HG02938 (cell line): ENCODE data around the gene BMPR1B.

Experiments used
- ATAC-seq: cut with Tn5 transposase; IDR thresholded peaks from one replicate; pipeline ENCODE4 v1.9.1; 2021; ENCODE audit warnings: mild to moderate bottlenecking, moderate library complexity; ENCODE audit not compliant: unreplicated experiment

BMPR1B gene

DNA sequence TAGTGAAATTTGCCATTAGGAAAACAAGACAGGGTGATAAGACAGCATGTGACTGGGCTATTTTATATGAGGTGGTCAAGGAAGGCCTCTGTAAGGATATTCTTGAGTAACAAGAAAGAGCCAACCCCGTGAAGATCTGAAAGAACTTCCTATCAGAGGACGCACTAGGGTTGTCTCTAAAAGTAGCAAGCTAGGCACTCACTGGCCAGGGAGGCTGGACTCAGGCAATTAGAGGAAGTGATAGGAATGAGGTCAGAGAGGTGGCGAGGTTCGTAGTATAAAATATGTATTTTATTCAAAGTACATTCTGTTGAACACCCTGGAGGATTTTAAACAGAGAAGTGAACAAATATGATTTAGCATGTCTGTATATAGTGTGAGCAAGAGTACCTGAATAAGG lies 4.6 kb downstream of the BMPR1B start:
- no peak for ATAC-seq

DNA sequence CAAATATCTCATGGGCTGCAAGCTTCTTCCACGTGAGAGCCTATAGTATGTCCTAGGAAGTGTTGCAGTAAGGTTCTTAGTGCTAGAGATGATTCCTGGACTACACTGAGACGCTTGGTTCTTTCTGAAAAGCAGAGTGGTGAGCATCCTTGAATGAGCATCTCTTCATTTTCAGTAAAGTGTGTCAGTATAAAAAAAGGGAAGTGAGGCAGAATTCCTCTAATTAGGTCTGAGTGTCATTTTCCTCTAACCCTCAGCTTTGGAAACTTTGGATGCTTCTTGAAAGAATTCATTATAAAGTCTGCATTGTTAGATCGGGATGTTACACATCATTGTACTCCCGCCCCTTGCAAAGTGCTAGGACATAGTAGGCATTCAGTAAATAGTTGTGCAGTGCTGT lies 5.2 kb downstream of the BMPR1B start:
- ATAC-seq: no peak

DNA sequence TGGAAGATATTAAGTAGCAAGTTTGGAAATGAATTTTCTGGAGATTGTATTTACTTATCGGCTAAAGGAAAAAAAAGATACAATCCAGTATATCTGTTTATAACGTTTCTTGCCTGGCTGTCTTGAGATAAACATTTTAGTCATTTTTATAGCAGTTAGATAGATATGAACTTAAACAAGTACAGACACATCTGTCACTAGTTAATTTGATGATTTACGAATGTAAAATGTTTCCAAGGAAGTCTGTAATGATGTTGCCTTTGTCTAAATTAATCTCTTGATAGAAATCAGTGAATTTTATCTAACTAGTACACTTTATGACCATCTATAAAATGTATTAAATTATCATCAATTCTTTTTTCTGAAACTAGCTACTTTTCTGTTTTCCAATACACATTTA lies 5.7 kb downstream of the BMPR1B start:
- ATAC-seq: no peak

DNA sequence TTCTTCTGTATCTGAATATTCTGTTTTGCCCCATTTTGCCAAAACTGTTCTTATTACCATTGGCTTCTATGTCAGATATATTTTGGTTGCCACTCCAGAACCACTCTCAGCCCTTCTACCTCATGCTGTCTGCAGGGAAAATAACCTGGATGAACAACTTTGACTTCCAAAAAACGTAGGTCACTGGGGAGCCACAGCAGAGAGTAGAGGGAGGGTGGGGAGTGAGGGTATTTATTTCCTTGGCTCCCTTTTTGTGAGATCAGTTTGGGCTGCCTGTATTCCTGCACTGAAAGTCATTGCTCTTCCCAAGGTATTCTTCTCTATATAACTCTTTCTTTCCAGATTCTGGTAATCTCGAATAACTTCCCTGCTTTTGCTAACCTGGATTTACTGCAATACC lies 6.3 kb downstream of the BMPR1B start:
- ATAC-seq: no peak

DNA sequence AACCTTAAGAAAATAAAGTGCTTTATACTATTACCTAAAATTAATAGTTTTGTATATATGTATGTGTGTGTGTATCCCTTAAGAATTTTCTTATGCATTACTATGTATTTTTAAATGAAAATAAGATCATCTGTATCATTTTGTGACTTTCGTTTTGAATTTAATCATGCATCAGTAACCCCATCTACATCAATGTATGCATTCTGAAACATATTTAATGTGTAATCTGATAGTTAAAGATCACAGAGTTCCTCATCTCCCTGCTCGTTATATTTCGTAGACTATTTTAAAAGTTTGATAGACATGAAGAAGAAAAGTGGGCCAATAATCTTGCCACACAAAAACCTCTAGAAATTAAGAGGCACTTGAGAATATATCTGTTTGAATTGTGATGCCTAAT lies 7.4 kb downstream of the BMPR1B start:
- no peak for ATAC-seq

DNA sequence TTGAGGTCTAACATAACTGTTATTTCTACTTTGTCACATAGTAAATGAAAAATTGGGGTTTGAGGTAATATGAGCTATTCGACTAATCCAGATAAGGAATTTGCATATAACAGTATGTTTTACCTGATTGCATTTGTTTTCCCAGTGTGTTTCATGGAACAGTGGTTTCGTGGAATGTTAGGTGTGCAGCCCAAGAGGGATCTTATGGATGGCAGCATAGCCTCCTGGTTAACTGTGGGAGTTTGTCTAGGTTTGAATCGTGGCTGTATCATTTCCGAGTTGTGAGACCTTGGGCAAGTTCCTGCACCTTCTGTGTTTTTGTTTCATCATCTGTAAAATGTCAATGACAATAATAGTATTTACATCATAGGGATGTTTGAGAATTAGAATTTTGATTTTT lies 7.9 kb downstream of the BMPR1B start:
- ATAC-seq: no peak

DNA sequence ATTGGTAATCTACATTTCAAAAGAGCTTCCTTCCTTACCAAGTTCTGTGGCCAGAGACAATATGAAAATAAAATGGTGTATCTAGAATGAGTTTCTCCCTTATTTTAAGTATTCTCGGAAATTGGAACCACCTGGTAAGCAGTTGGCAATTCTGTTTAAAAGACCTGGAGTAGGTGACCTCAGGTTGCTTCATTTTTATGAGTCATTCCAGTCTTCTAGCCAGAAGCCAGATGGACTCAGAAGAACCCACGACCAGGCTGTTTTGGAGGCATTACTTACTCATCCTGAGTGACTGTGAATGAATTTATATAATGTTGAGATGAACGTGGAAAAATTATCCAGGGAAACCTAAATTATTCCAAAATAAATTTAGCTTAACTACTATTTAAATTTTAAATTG lies 9.1 kb downstream of the BMPR1B start:
- no peak for ATAC-seq

DNA sequence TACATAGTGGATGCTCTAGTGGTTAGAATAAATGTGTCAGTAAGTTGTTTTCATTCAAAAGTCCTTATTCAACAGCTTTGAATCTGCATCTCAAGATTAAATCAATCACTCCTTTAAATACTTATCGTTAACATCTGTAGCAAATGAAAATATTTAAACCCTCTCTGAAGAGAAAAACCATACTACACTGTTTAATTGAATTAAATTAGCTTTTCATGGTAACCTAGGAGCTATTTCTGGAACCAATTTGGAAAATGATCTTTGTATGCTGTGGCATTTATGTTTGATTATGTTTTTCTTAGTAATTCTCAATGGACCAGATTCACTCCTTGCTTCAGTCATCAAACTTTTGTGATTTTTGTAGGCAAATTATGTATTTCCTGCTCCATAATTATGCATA lies 9.7 kb downstream of the BMPR1B start:
- ATAC-seq: no peak

DNA sequence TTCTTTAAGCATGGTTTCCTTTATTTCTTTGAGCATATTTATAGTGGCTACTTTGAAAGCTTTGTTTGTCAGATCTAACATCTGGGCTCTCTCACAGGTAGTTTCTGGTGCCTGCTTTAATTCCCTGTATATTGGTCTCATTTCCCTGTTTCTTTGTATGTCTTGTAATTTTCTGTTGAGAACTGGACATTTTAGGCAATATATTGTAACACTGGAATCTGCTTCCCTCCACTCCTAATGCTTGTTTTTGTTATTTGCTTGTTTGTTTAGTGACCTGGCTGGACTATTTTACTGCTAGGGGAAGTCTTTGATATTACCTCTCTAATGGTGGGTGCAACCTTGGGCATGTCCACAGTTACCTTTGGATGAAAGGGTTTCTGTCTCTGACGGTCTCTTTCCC lies 25.0 kb downstream of the BMPR1B start:
- no peak for ATAC-seq

DNA sequence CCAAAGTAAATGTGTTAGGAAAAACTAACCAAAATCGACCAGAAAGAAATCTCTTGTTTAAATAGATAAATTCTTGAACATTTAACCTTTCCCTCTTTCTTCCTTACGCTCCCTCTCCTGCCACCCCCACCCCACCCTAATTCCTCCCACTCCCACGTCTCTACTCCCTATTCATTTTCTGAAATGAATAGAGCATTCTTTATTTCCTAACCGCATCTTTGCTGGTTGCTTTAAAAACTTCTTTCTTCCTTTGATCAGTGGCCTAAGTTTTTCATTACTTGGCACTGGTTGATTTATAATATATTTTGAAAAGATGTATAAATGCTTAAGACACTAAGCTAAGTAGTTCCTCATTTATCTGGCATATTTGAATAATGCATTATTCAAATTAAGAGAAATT lies 33.9 kb downstream of the BMPR1B start:
- no peak for ATAC-seq

DNA sequence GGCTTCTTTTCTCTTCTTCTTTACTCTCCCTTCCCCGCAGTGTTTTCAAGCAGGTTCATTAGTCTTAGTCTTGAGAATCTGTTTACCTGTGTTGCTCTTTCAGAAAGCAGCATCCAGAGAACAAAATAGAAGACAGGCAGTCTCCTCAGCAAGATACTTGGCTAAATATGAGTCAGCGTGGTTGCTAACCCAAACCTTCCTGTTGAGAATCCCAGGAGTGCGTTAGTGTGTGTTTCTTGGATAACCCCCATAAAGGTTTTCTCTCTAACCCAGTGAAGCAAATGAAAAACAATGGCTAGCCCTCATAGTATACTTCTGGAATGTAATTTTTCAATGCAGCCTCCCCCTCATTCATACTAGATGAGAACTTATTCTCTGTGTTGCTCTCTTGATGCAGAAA lies 41.1 kb downstream of the BMPR1B start:
- ATAC-seq: no peak

DNA sequence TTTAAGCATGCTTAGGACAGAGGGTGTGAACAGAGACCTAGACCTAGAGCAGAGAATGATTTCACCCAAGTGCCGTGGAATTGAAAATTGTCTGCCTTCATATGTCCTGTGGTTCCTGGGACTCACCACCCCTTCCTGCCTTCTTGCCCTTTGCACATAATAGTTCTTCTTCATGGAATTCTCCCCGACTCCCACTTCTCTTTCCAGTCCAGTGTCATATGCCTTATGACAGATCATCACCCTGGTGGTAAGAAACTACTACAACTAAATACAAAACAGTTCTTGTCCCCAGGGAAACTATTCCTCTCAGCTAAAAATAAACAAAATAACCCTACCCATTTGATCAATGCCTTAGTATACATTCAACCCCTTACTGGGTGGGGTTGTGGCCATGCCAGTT lies 43.3 kb downstream of the BMPR1B start:
- ATAC-seq: no peak

DNA sequence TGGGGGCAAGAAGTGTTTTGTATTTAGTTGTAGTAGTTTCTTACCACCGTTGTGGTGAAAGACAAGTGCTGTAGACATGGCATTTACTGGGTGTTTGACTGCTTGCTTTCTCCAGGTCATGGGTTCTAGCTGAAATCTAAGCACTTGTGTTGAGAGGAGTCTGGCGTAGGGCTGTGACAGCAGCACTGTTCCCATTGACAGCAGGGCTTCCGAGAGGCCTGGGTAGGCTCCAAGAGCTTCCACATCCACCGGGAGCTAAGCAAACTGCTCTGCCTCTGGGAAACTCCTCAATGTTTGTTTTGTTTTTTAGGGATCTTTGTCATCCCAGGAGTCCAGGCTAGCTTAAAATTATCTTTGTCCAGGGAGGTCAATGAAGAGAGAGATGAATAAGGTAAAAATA lies 44.3 kb downstream of the BMPR1B start:
- ATAC-seq: no peak

DNA sequence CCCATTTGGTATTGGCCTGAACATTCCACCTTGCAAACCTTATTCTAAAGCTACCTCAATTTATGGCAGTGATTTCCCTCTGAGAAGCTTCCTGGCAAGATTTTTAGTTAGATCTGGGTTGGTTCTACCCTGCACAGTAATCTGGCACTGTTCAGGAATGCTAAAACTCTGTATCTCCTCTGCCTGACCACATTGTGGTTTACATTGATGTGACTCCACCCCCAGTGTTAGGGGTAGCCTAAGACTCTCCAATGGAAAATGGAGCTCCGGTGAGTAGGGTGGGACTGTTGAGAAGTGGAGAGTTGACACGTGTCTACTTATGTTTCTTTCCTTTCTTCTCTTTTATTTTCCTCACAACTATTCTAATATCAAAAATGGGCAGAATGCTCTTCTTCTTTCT lies 45.4 kb downstream of the BMPR1B start:
- no peak for ATAC-seq

DNA sequence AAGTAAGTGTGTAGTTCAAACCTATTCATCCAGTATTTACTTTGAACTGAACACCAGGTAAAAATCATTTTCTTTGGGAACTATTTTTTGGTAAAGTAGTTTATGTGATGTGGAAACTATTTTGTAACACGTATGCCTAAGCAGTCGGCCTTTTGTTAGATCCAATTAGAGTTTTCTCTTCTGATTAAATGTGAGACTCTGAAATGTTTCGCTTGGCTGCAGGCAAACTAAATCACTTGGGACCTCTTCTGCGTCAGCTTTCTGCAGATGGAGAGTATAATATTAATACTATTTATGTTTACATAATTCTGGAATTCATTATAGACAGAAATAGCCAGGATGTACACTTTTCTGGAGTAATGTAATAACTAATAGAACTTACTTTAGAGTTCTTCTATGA lies 46.9 kb downstream of the BMPR1B start:
- ATAC-seq: no peak

DNA sequence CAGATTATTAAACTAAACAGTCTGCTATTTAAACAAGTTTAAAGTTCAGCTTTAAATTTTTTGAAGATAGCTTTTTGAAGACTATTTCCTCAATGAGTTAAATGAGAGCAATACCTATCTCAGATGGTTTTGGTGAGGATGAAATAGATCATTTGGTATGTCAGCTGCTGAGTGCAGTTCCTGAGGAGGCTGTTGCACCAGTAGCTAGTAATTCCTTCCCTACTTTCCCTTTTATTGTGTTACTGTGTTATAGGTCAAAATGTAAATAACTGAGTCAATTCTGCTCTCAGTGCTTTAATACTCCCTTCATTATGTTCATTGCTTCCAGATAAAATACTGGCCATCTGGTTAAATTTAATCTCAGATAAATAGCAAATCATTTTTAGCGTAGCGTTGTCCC lies 48.6 kb downstream of the BMPR1B start:
- no peak for ATAC-seq

DNA sequence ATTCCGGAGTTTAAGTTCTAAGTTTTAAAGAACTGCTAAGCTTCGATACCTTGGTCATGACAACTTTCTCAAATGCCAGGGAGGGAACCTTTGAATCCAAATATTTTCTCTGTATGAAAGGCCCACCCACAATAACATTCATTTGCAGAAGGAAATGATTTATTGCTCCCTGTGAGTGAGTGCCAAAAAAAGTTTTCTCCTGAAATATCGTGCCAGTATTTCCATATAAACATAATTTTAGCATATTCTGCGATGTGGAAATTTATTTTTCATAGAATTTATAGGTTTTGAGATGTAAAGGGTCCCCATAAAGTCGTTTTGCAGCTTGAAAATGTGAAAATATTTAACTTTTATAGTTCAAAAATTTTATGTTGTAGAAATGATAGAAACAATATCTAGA lies 53.9 kb downstream of the BMPR1B start:
- no peak for ATAC-seq

DNA sequence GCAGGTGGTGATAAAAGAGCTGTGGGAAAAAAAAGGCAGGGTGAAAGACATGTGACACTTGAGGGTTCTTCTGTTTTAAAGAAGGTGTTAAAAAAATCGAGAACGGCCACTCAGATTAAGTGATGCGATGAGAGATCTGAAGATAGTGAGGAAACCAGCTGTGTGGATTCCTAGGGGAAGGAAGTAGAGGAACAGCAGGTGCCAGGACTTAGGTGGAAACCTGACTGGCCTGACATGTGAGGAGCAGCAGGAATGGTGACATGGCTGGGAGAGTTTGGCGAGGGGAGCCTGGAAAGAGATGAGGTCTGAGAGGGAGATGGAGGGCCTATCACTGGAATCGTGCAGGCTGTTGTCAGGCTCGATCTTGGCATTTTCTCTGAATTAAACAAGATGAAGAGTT lies 55.5 kb downstream of the BMPR1B start:
- ATAC-seq: no peak

DNA sequence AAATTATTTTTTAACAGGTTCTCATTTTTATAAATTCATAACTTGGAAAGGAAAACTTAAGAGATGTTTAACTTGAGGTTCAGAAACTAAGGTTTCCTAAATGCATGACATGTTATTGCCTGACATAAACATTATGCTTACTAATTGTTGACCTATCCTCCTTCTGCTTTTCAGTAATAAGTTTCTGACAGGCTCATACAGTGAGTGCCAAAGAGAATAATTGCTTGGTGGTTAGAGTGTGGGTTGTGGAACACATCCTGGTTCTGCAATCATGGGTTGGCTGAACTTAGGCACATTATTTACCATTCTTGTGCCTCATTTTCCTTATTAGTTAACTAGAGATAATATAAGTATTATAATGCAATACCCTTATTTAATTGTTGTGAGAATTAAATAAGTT lies 56.5 kb downstream of the BMPR1B start:
- ATAC-seq: peak; percentile 83

DNA sequence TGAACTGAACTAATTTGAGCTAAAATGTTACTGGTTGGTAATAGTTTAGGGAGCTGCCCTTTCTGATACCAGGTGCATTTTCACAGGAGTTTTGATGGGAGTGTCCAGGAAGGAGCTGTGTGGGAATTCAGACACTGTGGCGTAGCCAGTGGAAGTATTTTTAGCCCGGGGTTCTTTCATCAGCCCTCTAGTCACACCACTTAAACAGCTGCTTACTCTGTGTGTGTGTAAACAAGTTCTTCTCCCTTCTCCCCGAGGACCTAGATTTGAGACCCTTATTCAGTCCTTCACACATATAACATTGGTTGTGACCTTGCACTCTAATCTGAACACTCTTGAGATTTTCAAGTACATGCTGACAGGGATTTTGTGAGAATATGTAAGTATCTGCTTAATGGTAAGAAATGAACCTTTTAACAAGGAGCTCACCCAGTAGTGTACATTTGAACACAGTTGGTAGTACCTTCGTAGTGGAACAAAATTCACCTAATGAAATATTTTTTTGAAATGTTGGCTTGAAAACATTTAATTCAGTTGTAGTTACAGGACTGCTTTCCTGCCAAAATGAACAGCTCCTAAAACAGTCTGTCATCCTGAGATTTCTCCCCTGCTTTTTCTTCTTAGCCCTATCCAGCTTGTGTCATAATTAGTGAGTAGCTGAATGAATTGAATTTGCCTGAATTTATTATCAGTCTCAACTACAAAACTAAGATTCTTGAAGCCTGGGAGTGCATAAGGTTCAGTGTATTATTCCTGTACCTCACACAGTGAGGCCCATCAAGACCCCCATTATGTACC lies 61.8 kb downstream of the BMPR1B start:
- ATAC-seq: no peak

DNA sequence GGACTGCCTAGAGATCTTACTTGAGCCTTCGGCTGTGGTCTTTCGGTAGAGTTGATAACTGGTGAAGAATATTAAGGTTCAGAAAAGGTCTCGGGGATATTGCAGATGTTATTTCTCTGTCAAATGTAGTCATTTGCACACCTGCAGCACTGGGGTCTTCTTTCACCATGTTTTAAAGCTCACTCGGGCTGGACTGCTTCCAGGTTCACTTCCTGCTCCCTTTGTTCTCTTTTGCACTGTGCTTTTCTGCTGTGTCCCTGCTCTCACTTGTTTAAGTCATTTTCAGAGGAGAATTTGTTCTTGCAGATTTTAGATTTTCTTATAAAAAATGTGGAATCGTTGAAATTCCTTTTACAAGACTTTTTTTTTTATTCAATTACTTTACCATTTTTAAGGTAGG lies 68.5 kb downstream of the BMPR1B start:
- ATAC-seq: no peak

DNA sequence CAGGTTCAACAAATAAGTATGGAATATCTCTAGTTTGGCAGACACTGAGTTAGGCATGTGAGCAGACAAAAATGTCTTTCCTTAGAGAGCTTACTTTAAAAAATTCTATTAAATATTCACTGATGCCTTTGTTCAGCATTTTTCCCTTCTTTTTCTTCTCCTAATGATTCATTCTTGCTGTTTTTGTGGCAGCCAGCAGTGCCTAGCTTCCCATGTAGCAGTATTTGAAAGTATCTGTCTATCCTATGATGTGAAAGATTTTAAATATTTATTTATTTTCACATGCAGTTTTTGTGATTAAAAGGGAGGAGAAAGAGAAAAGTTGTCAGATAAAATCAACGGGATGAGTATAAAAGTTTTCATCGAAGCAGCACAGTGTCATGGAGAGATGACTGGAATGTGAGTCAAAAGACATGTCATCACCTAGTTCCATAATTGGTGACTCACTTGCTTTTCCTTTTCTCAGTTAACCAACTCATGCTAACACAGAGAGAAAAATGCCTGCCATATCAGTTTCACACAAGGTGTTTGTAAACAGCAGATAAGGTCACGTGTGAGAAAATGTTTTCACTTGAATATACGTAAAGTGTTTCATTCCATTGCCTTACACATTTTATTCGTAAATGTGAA lies 69.8 kb downstream of the BMPR1B start:
- ATAC-seq: no peak

DNA sequence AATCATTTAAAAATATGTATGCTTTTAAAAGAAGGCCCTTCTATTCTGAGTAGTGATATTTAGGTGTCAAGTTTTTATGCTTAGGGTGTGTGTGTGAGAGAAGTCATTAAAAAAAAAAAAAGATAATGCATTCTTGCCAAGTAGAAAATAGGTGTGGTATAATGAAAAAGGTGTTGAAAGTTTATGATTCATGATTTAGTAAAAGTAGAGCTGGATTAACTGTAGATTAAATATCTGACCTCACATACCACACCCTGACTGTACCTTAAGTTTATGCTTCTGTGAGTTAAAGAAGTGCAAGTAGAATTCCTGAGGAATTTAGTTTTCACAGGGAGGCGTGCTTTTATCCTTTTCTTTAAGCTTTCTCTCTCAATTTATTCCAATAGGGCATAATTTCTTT lies 71.1 kb downstream of the BMPR1B start:
- ATAC-seq: no peak
